Tibial artery (tissue), 4 donors: ENCODE data around the gene GGT6.
A peak's percentile ranks its signal among the peaks of the same experiment; 100 is the strongest.
"Not testable (repeated sequence)": the region's sequence is repeated elsewhere in the genome, so short reads cannot be mapped to it uniquely, and the experiment has no call there.

Source experiments
- DNase-seq, 2 donors: peaks; one replicate each; pipeline ENCODE4 v3.0.0-alpha.2; 2019
- H3K27ac ChIP-seq, 2 donors: fragments of 200-600 bp; sonication (generic) in 1 of 2; 1 replicate in 1 of 2; 2 replicates in 1 of 2; pipeline ENCODE4 v1.5.1; 2018 to 2019; ENCODE audit warnings: mild to moderate bottlenecking in 1 of 2
- H3K27me3 ChIP-seq, 2 donors: fragments of 200-600 bp; sonication (generic) in 1 of 2; one replicate each; pipeline versions ENCODE4 v1.5.1 to v1.6.0; 2016 to 2019
- H3K36me3 ChIP-seq, 3 donors: fragments of 200-600 bp; sonication (generic) in 2 of 3; one replicate each; pipeline ENCODE4 v1.5.1; 2016 to 2019; ENCODE audit warnings: mild to moderate bottlenecking in 2 of 3
- H3K4me1 ChIP-seq, 4 donors: fragments of 200-600 bp; sonication (generic) in 2 of 4; 1 replicate in 3 of 4; 2 replicates in 1 of 4; pipeline ENCODE4 v1.5.1; 2016 to 2019
- H3K4me3 ChIP-seq, 2 donors: fragments of 200-600 bp; sonication (generic) in 1 of 2; 1 replicate in 1 of 2; 2 replicates in 1 of 2; pipeline ENCODE4 v1.5.1; 2018 to 2019; ENCODE audit warnings: mild to moderate bottlenecking in 2 of 2
- H3K9me3 ChIP-seq, 3 donors: fragments of 200-600 bp; sonication (generic) in 1 of 3; one replicate each; pipeline ENCODE4 v1.5.1; 2016 to 2019
- intact Hi-C: fragments of 100-400 bp; cut with DNase I; formaldehyde crosslinking; loops from one replicate; pipeline ENCODE4 v1.15.0; 2023; ENCODE audit warnings: low total_unique reads
- TF ChIP-seq, protein P1 (sequence below), 2 experiments: fragments of 200-600 bp in 1 of 2; fragments of 450-650 bp in 1 of 2; IDR thresholded peaks; one replicate each; pipeline ENCODE4 v1.5.1; 2017 to 2019; ENCODE audit warnings: antibody characterized with exemption in 2 of 2, mild to moderate bottlenecking in 1 of 2, moderate library complexity in 1 of 2

Gene GGT6

DNA sequence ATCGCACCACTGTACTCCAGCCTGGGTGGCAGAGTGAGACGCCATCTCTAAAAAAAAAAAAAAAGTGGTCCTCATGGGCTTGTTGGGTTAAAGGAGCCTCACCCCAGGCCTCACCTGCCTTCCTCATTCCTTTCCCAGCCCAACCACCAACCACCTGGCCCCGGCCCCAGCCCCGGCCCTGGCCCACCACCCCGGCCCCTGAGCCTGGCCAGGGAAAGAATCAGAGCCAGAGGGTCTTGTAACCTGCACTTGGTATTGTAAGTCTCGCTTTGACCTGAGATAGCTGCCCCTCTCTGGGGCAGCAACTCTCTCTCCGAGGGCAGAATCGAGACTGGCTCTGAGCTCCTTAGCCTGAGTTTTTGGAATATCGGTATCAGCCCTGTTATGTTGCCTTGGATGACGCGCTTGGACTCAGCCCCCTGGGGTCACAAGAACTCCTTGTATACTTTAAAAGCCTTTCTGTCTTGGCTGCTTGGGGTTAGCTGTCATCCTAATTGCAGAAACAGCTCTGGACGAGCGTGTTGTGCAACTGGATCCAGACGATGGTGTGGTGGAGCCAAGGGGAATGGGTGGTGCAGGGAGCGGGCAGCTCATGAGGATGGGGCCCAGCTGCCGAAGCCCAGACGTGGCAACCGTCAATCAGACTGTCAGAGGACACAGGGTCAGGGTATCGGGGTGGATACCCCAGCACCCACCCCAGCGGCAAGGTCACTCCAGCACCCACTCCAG lies 38.6 kb upstream of the GGT6 start:
- no peaks in the 10 kb centered on the region for H3K9me3 ChIP-seq
- peaks cover 0 to 39% of the 10 kb centered on the region in 2 donors for H3K27me3 ChIP-seq
- peaks cover 0 to 7% (median 0%) of the 10 kb centered on the region in 4 donors for H3K4me1 ChIP-seq
- intact Hi-C loops, result no loop called here
- no peak overlapping the region for H3K4me3 ChIP-seq
- DNase-seq, result peak in 1 of 2 donors; percentile 52
- no peak overlapping the region for H3K27ac ChIP-seq
- TF ChIP-seq, protein P1, sequence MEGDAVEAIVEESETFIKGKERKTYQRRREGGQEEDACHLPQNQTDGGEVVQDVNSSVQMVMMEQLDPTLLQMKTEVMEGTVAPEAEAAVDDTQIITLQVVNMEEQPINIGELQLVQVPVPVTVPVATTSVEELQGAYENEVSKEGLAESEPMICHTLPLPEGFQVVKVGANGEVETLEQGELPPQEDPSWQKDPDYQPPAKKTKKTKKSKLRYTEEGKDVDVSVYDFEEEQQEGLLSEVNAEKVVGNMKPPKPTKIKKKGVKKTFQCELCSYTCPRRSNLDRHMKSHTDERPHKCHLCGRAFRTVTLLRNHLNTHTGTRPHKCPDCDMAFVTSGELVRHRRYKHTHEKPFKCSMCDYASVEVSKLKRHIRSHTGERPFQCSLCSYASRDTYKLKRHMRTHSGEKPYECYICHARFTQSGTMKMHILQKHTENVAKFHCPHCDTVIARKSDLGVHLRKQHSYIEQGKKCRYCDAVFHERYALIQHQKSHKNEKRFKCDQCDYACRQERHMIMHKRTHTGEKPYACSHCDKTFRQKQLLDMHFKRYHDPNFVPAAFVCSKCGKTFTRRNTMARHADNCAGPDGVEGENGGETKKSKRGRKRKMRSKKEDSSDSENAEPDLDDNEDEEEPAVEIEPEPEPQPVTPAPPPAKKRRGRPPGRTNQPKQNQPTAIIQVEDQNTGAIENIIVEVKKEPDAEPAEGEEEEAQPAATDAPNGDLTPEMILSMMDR (IDR thresholded peaks at IDR 0.05), result no peak
- no peaks in the 10 kb centered on the region for H3K36me3 ChIP-seq

DNA sequence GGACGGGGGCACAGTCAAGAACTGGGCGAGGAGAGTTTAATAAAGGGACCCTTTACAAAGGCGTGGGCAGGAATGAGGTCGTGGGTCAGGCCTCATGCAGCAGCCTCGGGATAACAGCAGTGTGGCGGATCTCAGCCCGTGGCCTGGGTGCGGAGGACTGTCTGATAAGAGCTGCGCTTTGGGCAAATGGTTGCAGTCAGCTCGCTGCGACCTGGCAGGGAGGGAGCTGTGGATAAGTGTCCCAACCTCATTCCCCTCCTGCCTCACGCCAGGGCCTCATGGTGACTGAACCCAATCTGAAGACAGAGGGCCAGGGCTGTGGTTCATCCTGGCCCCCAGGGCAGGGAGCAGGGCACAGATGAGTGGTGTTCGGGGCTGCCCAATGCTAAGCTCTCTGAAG lies 37.6 kb upstream of the GGT6 start:
- Histone ChIP-seq H3K9me3 (no peaks in the 10 kb centered on the region), H3K4me1 (peaks cover 0 to 7% (median 0%) of the 10 kb centered on the region in 4 donors), H3K27me3 (peaks cover 0 to 39% of the 10 kb centered on the region in 2 donors), H3K36me3 (no peaks in the 10 kb centered on the region), H3K27ac (no peak overlapping the region), H3K4me3 (no peak overlapping the region)
- intact Hi-C loops, result no loop called here
- TF ChIP-seq, protein P1 (IDR thresholded peaks at IDR 0.05), result no peak
- no peak for DNase-seq

DNA sequence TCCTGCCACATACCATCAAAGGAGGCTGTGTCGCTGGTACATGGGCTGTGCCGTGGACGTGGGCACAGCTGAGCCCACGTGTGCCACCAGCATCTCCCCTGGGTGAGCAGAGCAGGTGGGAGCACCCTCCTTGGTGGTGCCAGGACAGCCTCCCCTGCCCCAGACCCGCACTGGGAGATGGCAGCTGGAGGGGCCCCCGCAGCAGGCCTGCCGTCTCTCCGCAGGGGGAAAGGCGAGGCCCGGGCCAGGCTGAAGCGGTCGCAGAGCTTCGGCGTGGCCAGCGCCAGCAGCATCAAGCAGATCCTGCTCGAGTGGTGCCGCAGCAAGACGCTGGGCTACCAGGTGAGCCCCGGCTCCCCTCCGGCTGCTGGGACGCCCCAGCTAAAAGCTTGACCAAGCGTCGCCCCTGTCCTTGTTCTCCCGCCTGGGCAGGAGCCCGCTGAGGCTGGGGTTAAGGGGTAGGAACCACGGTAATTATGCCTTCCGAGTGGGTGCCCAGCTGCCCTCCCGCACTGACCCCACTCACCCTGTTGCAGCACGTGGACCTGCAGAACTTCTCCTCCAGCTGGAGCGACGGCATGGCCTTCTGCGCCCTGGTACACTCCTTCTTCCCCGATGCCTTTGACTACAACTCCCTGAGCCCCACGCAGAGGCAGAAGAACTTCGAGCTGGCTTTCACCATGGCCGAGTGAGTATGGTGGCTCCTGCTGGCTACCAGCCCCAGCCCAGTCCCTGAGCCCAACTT lies 36.4 kb upstream of the GGT6 start:
- Histone ChIP-seq H3K9me3 (no peaks in the 10 kb centered on the region), H3K36me3 (no peaks in the 10 kb centered on the region), H3K27me3 (peaks cover 0 to 46% of the 10 kb centered on the region in 2 donors), H3K27ac (no peak overlapping the region), H3K4me3 (no peak overlapping the region), H3K4me1 (peaks cover 0 to 7% (median 0%) of the 10 kb centered on the region in 4 donors)
- intact Hi-C loops, result no loop called here
- TF ChIP-seq, protein P1 (IDR thresholded peaks at IDR 0.05), result no peak
- no peak for DNase-seq

DNA sequence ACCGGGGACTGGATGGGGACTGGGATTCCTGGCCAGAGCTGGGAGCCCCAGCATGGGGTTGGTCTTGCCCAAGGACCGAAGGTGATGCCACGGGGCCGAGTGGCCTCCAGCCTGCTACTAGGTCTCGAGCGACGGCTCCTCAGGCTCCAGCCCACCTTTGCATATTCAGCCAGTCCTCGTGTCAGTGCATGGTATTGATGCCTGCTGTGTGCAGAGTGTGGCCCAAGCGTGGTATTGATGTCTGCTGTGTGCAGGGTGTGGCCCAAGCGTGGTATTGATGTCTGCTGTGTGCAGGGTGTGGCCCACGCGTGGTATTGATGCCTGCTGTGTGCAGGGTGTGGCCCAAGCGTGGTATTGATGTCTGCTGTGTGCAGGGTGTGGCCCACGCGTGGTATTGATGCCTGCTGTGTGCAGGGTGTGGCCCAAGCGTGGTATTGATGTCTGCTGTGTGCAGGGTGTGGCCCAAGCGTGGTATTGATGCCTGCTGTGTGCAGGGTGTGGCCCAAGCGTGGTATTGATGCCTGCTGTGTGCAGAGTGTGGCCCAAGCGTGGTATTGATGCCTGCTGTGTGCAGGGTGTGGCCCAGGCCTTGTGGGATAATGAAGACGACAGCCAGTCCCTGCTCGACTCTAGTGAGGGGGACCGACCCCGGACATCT lies 35.4 kb upstream of the GGT6 start:
- peaks cover 0 to 53% of the 10 kb centered on the region in 2 donors for H3K27me3 ChIP-seq
- H3K9me3 ChIP-seq, H3K4me3 ChIP-seq, H3K36me3 ChIP-seq, H3K27ac ChIP-seq, H3K4me1 ChIP-seq, intact Hi-C loops: not testable (repeated sequence)
- peak in 1 of 2 donors; percentile 59 for DNase-seq

DNA sequence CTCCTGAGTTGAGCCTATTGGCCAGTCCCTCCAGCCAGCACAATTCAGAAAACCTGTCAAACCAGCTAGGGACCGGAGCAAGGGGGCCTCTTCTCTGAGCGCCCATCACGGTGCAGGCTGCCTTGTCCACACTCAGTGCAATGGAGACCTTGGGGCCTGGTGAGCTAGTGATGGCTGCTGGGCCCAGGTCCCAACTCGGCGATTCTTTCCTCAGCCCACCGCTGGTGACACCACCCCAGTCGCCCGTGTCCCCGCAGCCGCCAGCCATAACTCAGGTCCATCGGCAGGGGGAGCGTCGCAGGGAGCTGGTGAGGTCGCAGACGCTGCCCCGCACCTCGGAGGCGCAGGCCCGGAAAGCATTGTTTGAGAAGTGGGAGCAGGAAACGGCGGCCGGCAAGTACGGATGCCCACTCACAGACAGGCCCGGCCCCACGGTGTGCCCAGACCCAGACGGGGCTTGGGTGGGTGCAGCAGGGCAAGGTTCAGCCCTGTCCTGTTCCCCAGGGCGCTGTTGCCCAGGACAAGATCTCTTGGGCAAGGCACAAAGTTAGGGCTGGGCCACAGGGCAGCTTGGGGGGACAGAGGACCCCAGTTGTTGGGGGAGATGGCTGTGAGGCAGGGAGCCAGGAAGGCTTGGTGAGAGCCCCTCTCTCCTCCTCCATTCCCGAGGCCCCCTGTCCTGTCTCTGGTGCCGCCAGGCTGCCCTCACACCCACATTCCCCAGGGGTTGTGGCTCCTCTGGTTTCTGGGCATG lies 34.7 kb upstream of the GGT6 start:
- TF ChIP-seq, protein P1 (IDR thresholded peaks at IDR 0.05), result no peak
- Histone ChIP-seq H3K27me3 (peaks cover 0 to 51% of the 10 kb centered on the region in 2 donors), H3K36me3 (no peaks in the 10 kb centered on the region), H3K27ac (no peak overlapping the region), H3K4me1 (peaks cover 0 to 5% (median 0%) of the 10 kb centered on the region in 4 donors), H3K9me3 (no peaks in the 10 kb centered on the region), H3K4me3 (no peak overlapping the region)
- DNase-seq, result peak in 1 of 2 donors; percentile 61
- intact Hi-C loops, result no loop called here
